VCaP (cell line): ENCODE results near the gene PSMB7.

Experiments used
- H3K27ac ChIP-seq: fragments of 450-650 bp; 2 replicates; pipeline ENCODE4 v1.5.1; 2017
- CTCF ChIP-seq: fragments of 450-650 bp; conservative IDR thresholded peaks from 2 replicates; pipeline ENCODE4 v1.5.1; 2017; ENCODE audit warnings: mild to moderate bottlenecking, moderate library complexity

Gene PSMB7

GRCh38 chr9:124355039-124355940, 60.0 kb downstream of the PSMB7 start:
- TF ChIP-seq CTCF: no peak
- H3K27ac ChIP-seq: no peak overlapping the region

- TF ChIP-seq CTCF: no peak
- H3K27ac ChIP-seq: no peak overlapping the region
Measured at GRCh38 chr9:124354346-124355038, 60.8 kb downstream of the PSMB7 start.

- no peak overlapping the region for H3K27ac ChIP-seq
- no peak for TF ChIP-seq CTCF
Measured at GRCh38 chr9:124353811-124354274, 61.4 kb downstream of the PSMB7 start.

- H3K27ac ChIP-seq: no peak overlapping the region
- no peak for TF ChIP-seq CTCF
Measured at GRCh38 chr9:124353166-124353768, 62.0 kb downstream of the PSMB7 start.

- H3K27ac ChIP-seq: no peak overlapping the region
- TF ChIP-seq CTCF: no peak
Measured at GRCh38 chr9:124352616-124353015, 62.6 kb downstream of the PSMB7 start.

- TF ChIP-seq CTCF: no peak
- H3K27ac ChIP-seq: no peak overlapping the region
Measured at GRCh38 chr9:124351672-124352468, 63.4 kb downstream of the PSMB7 start.
